BLaER1 treated with 17β-estradiol and CSF1 and Interleukin-3, amounts not matched to agents 10 nM and 100 nM (cell line): Measurements from ENCODE around the gene ALK.

Experiments used
- H3K27ac ChIP-seq, 11 experiments: shearing (Covaris generic); formaldehyde crosslinking; 2 replicates each; pipeline ENCODE4 v1.8.1; 2022
- H3K27me3 ChIP-seq, 11 experiments: shearing (Covaris generic); formaldehyde crosslinking; 2 replicates each; pipeline ENCODE4 v1.8.1; 2022
- H3K36me3 ChIP-seq, 11 experiments: shearing (Covaris generic); formaldehyde crosslinking; 2 replicates each; pipeline ENCODE4 v1.8.1; 2022
- H3K4me1 ChIP-seq, 10 experiments: shearing (Covaris generic); formaldehyde crosslinking; 2 replicates each; pipeline ENCODE4 v1.8.1; 2022
- H3K4me2 ChIP-seq, 11 experiments: shearing (Covaris generic); formaldehyde crosslinking; 2 replicates each; pipeline ENCODE4 v1.8.1; 2022
- H3K4me3 ChIP-seq, 10 experiments: shearing (Covaris generic); formaldehyde crosslinking; 2 replicates each; pipeline ENCODE4 v1.8.1; 2022
- H3K9ac ChIP-seq, 11 experiments: shearing (Covaris generic); formaldehyde crosslinking; 2 replicates each; pipeline ENCODE4 v1.8.1; 2022
- H3K9me3 ChIP-seq, 11 experiments: shearing (Covaris generic); formaldehyde crosslinking; replicated peaks in 1 of 11; 2 replicates each; pipeline ENCODE4 v1.8.1; 2022
- H4K20me1 ChIP-seq, 11 experiments: shearing (Covaris generic); formaldehyde crosslinking; 2 replicates each; pipeline ENCODE4 v1.8.1; 2022
- Cebpa-rat ChIP-seq, 11 experiments: shearing (Covaris generic); IDR thresholded peaks; 2 replicates each; pipeline ENCODE4 v1.8.1; 2022

Gene ALK

DNA sequence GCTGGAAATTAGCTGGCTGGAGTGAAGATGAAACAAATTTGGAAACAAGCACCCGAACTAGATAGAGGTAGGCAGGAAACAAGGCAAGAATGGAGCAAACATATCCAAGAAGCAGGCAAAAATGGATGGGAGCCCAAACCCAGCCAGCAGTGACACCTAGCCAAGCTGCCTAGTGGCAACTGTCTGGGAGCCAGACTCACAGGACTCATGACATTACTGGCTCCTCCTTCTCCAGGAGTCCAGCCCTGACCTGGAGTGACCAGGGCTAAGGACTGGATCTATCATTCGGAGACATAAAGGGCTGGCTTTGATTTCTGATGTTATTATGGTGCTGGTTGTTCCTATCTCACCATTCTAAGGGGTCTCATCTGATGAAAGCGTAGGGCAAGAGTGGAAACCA lies 21.3 kb upstream of the ALK start:
- H3K9me3 ChIP-seq = peaks cover 0 to 13% (median 3%) of the 10 kb centered on the region in 11 experiments; a peak in 4 of 22 replicates
- TF ChIP-seq Cebpa-rat (IDR thresholded peaks at IDR 0.05) = no peak
- H3K4me2 ChIP-seq = no peak overlapping the region

DNA sequence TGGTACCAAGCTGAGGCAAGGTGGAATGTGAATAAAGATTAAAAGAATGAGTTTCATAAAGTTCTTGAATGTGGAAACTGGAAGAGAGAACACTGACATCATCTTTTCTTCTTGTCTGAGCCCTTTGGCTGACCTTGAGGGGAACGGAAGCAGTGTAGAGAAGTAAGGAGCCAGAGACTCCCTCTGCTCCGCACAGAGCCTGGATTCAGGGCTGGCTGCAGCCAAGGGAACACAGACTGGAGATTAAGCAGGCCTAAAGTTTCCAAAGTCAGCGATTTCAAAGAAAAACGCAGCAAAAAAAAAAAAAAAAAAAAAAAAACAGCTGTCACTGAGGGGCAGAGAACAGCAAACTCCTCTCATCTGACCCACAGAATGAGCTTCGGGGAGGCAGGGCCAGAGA lies 19.3 kb upstream of the ALK start:
- no peaks in the 10 kb centered on the region for H3K36me3 ChIP-seq
- H3K9ac ChIP-seq = no peak overlapping the region
- no peak overlapping the region for H3K27ac ChIP-seq
- TF ChIP-seq Cebpa-rat (IDR thresholded peaks at IDR 0.05) = no peak
- no peak overlapping the region for H3K4me2 ChIP-seq
- no peaks in the 10 kb centered on the region for H3K4me1 ChIP-seq
- H3K27me3 ChIP-seq = no peaks in the 10 kb centered on the region
- peaks cover 0 to 13% (median 3%) of the 10 kb centered on the region in 11 experiments; a peak in 4 of 22 replicates for H3K9me3 ChIP-seq
- no peak overlapping the region for H3K4me3 ChIP-seq
- H4K20me1 ChIP-seq = no peaks in the 10 kb centered on the region

More for the DNA sequence above, 21.3 kb upstream of the ALK start:
- Histone ChIP-seq H3K4me3 (no peak overlapping the region), H3K4me1 (no peaks in the 10 kb centered on the region), H3K36me3 (no peaks in the 10 kb centered on the region), H3K9ac (no peak overlapping the region), H4K20me1 (no peaks in the 10 kb centered on the region), H3K27me3 (no peaks in the 10 kb centered on the region), H3K27ac (no peak overlapping the region)

- TF ChIP-seq Cebpa-rat (IDR thresholded peaks at IDR 0.05) = no peak
- Histone ChIP-seq H3K36me3 (no peaks in the 10 kb centered on the region), H4K20me1 (no peaks in the 10 kb centered on the region), H3K27me3 (no peaks in the 10 kb centered on the region), H3K9me3 (no peaks in the 10 kb centered on the region), H3K4me2 (no peak overlapping the region), H3K27ac (no peak overlapping the region), H3K9ac (no peak overlapping the region), H3K4me1 (no peaks in the 10 kb centered on the region), H3K4me3 (no peak overlapping the region)
Measured at GRCh38 chr2:29936020-29936419, 14.6 kb upstream of the ALK start.

DNA sequence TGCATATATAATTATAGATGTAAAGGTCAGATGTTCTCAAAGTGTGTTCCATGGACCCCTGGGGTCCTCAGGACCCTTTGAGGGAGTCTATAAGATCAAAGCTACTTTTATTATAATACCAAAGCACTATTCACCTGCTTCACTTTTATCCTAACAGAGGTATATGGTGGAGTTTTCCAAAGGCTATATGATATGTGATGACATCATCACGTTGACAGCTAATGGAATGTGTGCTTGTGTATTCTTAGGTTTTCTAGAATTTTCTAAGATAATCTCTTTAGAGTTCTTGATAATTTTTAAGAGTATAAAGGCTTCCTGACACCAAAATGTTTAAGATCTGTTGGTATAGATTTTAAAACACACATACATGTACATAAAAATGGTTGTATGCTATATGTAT lies 10.4 kb upstream of the ALK start:
- Histone ChIP-seq H3K9me3 (no peaks in the 10 kb centered on the region), H4K20me1 (no peaks in the 10 kb centered on the region), H3K27me3 (no peaks in the 10 kb centered on the region), H3K4me1 (peaks cover 0 to 10% (median 2%) of the 10 kb centered on the region in 10 experiments; a peak in 7 of 20 replicates), H3K27ac (no peak overlapping the region), H3K36me3 (no peaks in the 10 kb centered on the region), H3K4me2 (no peak overlapping the region), H3K9ac (no peak overlapping the region), H3K4me3 (no peak overlapping the region)
- no peak for TF ChIP-seq Cebpa-rat (IDR thresholded peaks at IDR 0.05)

DNA sequence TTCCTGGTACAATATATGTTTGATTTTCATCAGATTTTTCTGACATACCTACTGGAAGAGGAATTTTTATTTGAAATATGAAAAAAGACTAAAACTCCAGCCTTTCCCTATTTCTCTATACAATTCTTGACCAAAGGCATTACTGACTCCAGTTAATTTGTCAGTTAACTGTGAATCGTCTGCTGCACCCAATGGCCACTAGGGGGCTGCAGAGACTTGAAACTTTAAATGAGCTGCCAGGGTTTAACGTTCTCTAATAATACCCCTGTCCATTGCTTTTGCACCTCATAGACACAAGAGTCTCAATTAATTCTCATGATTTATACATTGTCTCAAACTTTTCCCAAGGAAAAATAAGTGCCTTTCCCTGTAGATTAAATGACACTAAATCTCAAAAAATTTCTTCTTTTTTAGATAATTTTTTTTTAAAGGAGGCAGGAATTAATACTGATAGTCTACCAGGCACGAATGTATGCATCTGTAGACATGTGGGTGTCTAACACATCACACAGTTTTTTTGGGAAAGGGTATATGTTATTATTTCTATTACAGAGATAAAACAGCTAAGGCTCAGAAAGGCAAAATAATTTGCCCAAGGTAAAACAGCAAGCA lies 1.8 kb upstream of the ALK start:
- H3K9ac ChIP-seq = no peak overlapping the region
- TF ChIP-seq Cebpa-rat (IDR thresholded peaks at IDR 0.05) = no peak
- H3K4me1 ChIP-seq = peaks cover 34 to 46% (median 42%) of the 10 kb centered on the region in 10 experiments

DNA sequence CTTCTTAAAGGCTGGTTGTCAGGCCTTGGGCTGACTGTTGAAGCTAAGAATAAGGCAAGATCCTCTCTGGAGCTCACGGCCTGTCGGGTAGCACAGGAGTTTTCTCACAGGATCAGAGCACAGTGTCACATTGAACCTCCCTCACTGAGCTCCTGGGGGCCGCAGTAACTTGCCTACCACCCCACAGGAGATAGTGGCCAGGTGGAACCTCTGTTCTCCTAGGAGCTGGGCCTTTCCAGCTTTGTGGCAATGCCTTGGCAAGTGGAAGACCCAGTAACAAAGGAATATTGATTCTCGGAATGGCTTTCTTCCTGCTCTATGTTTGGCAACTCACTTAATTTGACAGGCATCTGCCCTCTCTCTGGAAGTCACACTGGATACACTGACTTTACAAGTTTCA lies 1.2 kb upstream of the ALK start:
- peaks cover 0 to 10% (median 0%) of the 10 kb centered on the region in 11 experiments; a peak in 4 of 22 replicates for H3K9me3 ChIP-seq
- no peak for TF ChIP-seq Cebpa-rat (IDR thresholded peaks at IDR 0.05)

More for the DNA sequence above, 1.8 kb upstream of the ALK start:
- peaks cover 0 to 10% (median 0%) of the 10 kb centered on the region in 11 experiments; a peak in 4 of 22 replicates for H3K9me3 ChIP-seq
- H3K27ac ChIP-seq = no peak overlapping the region
- H3K36me3 ChIP-seq = no peaks in the 10 kb centered on the region
- H4K20me1 ChIP-seq = peaks cover 0 to 20% (median 11%) of the 10 kb centered on the region in 11 experiments; a peak in 12 of 22 replicates
- peaks cover 20 to 32% (median 27%) of the 10 kb centered on the region in 11 experiments for H3K27me3 ChIP-seq
- H3K4me2 ChIP-seq = no peak overlapping the region
- no peak overlapping the region for H3K4me3 ChIP-seq

GRCh38 chr2:29920631-29921559 lies 491 bp downstream of the ALK start:
- peaks cover 20 to 32% (median 27%) of the 10 kb centered on the region in 11 experiments for H3K27me3 ChIP-seq
- H3K4me1 ChIP-seq = peaks cover 33 to 50% (median 45%) of the 10 kb centered on the region in 10 experiments
- H4K20me1 ChIP-seq = peaks cover 0 to 20% (median 11%) of the 10 kb centered on the region in 11 experiments; a peak in 12 of 22 replicates
- H3K9me3 ChIP-seq = peaks cover 0 to 10% (median 0%) of the 10 kb centered on the region in 11 experiments; a peak in 4 of 22 replicates
- H3K4me2 ChIP-seq = peak overlapping the region; percentile 94 to 100 (median 98)
- no peak overlapping the region for H3K27ac ChIP-seq
- no peaks in the 10 kb centered on the region for H3K36me3 ChIP-seq
- peak overlapping the region; percentile 48 to 70 (median 58) for H3K4me3 ChIP-seq
- peak overlapping the region in 4 of 11 experiments; percentile 32 to 60 (median 45); a peak in 4 of 22 replicates for H3K9ac ChIP-seq
- no peak for TF ChIP-seq Cebpa-rat (IDR thresholded peaks at IDR 0.05)

More for the DNA sequence above, 1.2 kb upstream of the ALK start:
- Histone ChIP-seq H3K4me3 (no peak overlapping the region), H3K4me2 (peak overlapping the region in 7 of 11 experiments; percentile 59 to 89 (median 72); a peak in 9 of 22 replicates), H3K4me1 (peaks cover 35 to 51% (median 43%) of the 10 kb centered on the region in 10 experiments), H3K27ac (no peak overlapping the region), H3K9ac (no peak overlapping the region), H3K36me3 (no peaks in the 10 kb centered on the region), H4K20me1 (peaks cover 0 to 20% (median 11%) of the 10 kb centered on the region in 11 experiments; a peak in 12 of 22 replicates), H3K27me3 (peaks cover 20 to 32% (median 27%) of the 10 kb centered on the region in 11 experiments)

DNA sequence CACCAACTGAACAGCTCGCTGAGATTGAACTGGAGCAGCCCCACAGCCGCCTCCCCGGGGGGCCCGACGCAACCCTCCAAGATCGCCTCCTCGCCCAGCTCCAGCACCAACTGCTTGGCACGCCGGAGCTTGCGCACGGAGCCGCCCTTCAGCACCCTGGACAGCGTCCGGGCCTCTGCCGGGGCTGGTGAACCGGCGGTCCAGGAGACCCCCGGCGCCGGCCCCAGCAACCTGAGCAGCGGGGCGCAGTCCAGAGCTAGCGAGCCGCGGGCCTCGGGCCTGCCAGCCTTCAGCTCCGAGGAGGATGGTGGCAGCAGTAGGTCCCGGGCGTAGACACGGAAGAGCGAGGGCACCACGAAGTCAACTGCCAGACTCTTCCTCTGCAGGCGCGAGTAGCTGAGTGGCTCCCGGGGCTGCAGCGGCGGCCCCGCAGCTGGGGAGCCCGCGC lies 1.2 kb downstream of the ALK start:
- Histone ChIP-seq H3K9ac (no peak overlapping the region), H3K4me1 (peaks cover 29 to 49% (median 44%) of the 10 kb centered on the region in 10 experiments), H4K20me1 (peaks cover 0 to 20% (median 11%) of the 10 kb centered on the region in 11 experiments; a peak in 12 of 22 replicates), H3K36me3 (no peaks in the 10 kb centered on the region), H3K9me3 (peaks cover 0 to 10% (median 0%) of the 10 kb centered on the region in 11 experiments; a peak in 4 of 22 replicates), H3K27ac (no peak overlapping the region), H3K27me3 (peaks cover 20 to 32% (median 27%) of the 10 kb centered on the region in 11 experiments), H3K4me2 (peak overlapping the region; percentile 56 to 100 (median 98)), H3K4me3 (peak overlapping the region in 8 of 10 experiments; percentile 5 to 70 (median 60); a peak in 6 of 20 replicates)
- no peak for TF ChIP-seq Cebpa-rat (IDR thresholded peaks at IDR 0.05)
